SU-DHL-6 (cell line): ENCODE measurements around the gene P3H3.
"Not testable (repeated sequence)": the region's sequence is repeated elsewhere in the genome, so short reads cannot be mapped to it uniquely, and the experiment has no call there.

Experiments
- H2AFZ ChIP-seq: fragments of 200-600 bp; sonication (generic); 2 replicates; pipeline ENCODE4 v1.6.1; 2014; ENCODE audit warnings: low read depth, mild to moderate bottlenecking, moderate library complexity, mixed read lengths, antibody characterized with exemption, low read length; ENCODE audit not compliant: severe bottlenecking
- H3F3A ChIP-seq: fragments of 200-600 bp; shearing (Covaris generic); 2 replicates; pipeline ENCODE4 v1.6.0; 2016; ENCODE audit warnings: antibody characterized with exemption, mild to moderate bottlenecking; ENCODE audit not compliant: insufficient read depth
- H3K27ac ChIP-seq: fragments of 200-600 bp; sonication (generic); 2 replicates; pipeline ENCODE4 v1.5.1; 2016; ENCODE audit warnings: low read depth, mild to moderate bottlenecking, low read length, moderate library complexity, mixed read lengths
- H3K27me3 ChIP-seq: fragments of 200-600 bp; sonication (generic), shearing (Covaris generic); 2 replicates; pipeline ENCODE4 v1.6.0; 2014; ENCODE audit warnings: mild to moderate bottlenecking, low read length
- H3K36me3 ChIP-seq: fragments of 200-600 bp; sonication (generic); 2 replicates; pipeline ENCODE4 v1.6.1; 2014; ENCODE audit warnings: mild to moderate bottlenecking, low read length, mixed read lengths
- H3K4me2 ChIP-seq: fragments of 300-600, 200-600 bp; shearing (Covaris generic), sonication (generic); 2 replicates; pipeline ENCODE4 v1.6.0; 2014; ENCODE audit warnings: low read length, low read depth, mild to moderate bottlenecking; ENCODE audit not compliant: poor library complexity, severe bottlenecking
- H3K4me3 ChIP-seq: fragments of 200-600 bp; sonication (generic); 2 replicates; pipeline ENCODE4 v1.5.1; 2014; ENCODE audit warnings: antibody characterized with exemption, low read length, mild to moderate bottlenecking, mixed read lengths; ENCODE audit not compliant: insufficient read depth, poor library complexity, severe bottlenecking
- H3K79me2 ChIP-seq: fragments of 200-600 bp; sonication (generic); 2 replicates; pipeline ENCODE4 v1.6.1; 2014; ENCODE audit warnings: mild to moderate bottlenecking, low read length, moderate library complexity; ENCODE audit not compliant: insufficient read depth
- H3K9ac ChIP-seq: fragments of 200-600 bp; sonication (generic); 2 replicates; pipeline ENCODE4 v1.7.0; 2014; ENCODE audit warnings: mild to moderate bottlenecking, low read length
- H3K9me2 ChIP-seq: fragments of 200-600 bp; sonication (generic); replicated peaks from 2 replicates; pipeline ENCODE4 v1.6.1; 2014; ENCODE audit warnings: low read length; ENCODE audit not compliant: insufficient read depth
- H3K9me3 ChIP-seq: fragments of 200-600 bp; sonication (generic); 2 replicates; pipeline ENCODE4 v1.6.1; 2014; ENCODE audit warnings: low read length, mixed read lengths; ENCODE audit not compliant: insufficient read depth
- H4K20me1 ChIP-seq: fragments of 200-600 bp; sonication (generic); 2 replicates; pipeline ENCODE4 v1.6.1; 2014; ENCODE audit warnings: low read depth, mild to moderate bottlenecking, antibody characterized with exemption, low read length, moderate library complexity, mixed read lengths
- CTCF ChIP-seq: fragments of 200-600 bp; sonication (generic); IDR thresholded peaks from one replicate; pipeline ENCODE4 v1.5.1; 2017; ENCODE audit warnings: antibody characterized with exemption, mild to moderate bottlenecking, low read length, moderate library complexity; ENCODE audit not compliant: insufficient read depth, poor library complexity, severe bottlenecking
- EZH2phosphoT487 ChIP-seq: fragments of 200-600 bp; sonication (generic), shearing (Covaris generic); conservative IDR thresholded peaks from 2 replicates; pipeline ENCODE4 v1.6.1; 2018; ENCODE audit warnings: mild to moderate bottlenecking, antibody characterized with exemption, low read length, moderate library complexity, mixed read lengths

Gene P3H3

GRCh38 chr12:6861391-6861790 lies 33.2 kb downstream of the P3H3 start:
- no peaks in the 10 kb centered on the region for H4K20me1 ChIP-seq
- H3K36me3 ChIP-seq: 0 out of 2 replicates have a peak, but pooled peaks cover 5% of the 10 kb centered on the region
- no peaks in the 10 kb centered on the region for H3K9me2 ChIP-seq
- no peaks in the 10 kb centered on the region for H3K27me3 ChIP-seq
- no peak overlapping the region for H3K4me2 ChIP-seq
- no peak overlapping the region for H3K27ac ChIP-seq
- H3K9me3 ChIP-seq: no peaks in the 10 kb centered on the region
- no peaks in the 10 kb centered on the region for H3K79me2 ChIP-seq
- no peak overlapping the region for H3K9ac ChIP-seq
- TF ChIP-seq EZH2phosphoT487: no peak
- no peak for TF ChIP-seq CTCF
- H3F3A ChIP-seq: no peaks in the 10 kb centered on the region
- no peak overlapping the region for H2AFZ ChIP-seq
- no peak overlapping the region for H3K4me3 ChIP-seq

GRCh38 chr12:6863033-6863432 lies 34.8 kb downstream of the P3H3 start:
- no peaks in the 10 kb centered on the region for H3K9me3 ChIP-seq
- H3K36me3 ChIP-seq: no peaks in the 10 kb centered on the region
- no peak overlapping the region for H3K4me3 ChIP-seq
- no peaks in the 10 kb centered on the region; the same call in 1 of the 2 replicates for H4K20me1 ChIP-seq
- H3K9me2 ChIP-seq: no peaks in the 10 kb centered on the region
- TF ChIP-seq CTCF (no peak), EZH2phosphoT487 (no peak)
- peaks cover 6% of the 10 kb centered on the region for H3K79me2 ChIP-seq
- no peak overlapping the region for H3K9ac ChIP-seq
- no peak overlapping the region for H2AFZ ChIP-seq
- H3K27ac ChIP-seq: no peak overlapping the region
- no peak overlapping the region for H3K4me2 ChIP-seq
- no peaks in the 10 kb centered on the region for H3F3A ChIP-seq
- no peaks in the 10 kb centered on the region for H3K27me3 ChIP-seq

- TF ChIP-seq EZH2phosphoT487 (no peak), CTCF (no peak)
- Histone ChIP-seq H2AFZ (no peak overlapping the region), H3K9me2 (no peaks in the 10 kb centered on the region), H3F3A (peaks cover 6% of the 10 kb centered on the region; the same call in 1 of the 2 replicates), H3K27ac (no peak overlapping the region), H3K9ac (no peak overlapping the region), H3K27me3 (no peaks in the 10 kb centered on the region), H3K9me3 (no peaks in the 10 kb centered on the region), H4K20me1 (no peaks in the 10 kb centered on the region; the same call in 1 of the 2 replicates), H3K36me3 (no peaks in the 10 kb centered on the region; the same call in 1 of the 2 replicates), H3K4me2 (no peak overlapping the region), H3K79me2 (peaks cover 14% of the 10 kb centered on the region), H3K4me3 (no peak overlapping the region)
These were observed 35.5 kb downstream of the P3H3 start for GRCh38 chr12:6863586-6864321.

- not testable (repeated sequence) for H3K27ac ChIP-seq, H3K4me3 ChIP-seq, H3K4me2 ChIP-seq, H3K27me3 ChIP-seq, H3K9me2 ChIP-seq, H3K9ac ChIP-seq, H4K20me1 ChIP-seq, H3K9me3 ChIP-seq, H2AFZ ChIP-seq, H3K36me3 ChIP-seq
- H3F3A ChIP-seq: peaks cover 18% of the 10 kb centered on the region
- peaks cover 19% of the 10 kb centered on the region for H3K79me2 ChIP-seq
These were observed 37.1 kb downstream of the P3H3 start for GRCh38 chr12:6865307-6865706.
